Measurements from ENCODE around the gene STX8.

The STX8 gene

GRCh38 chr17:9200699-9201359 lies 374.8 kb downstream of the STX8 start:
- no peak for DNase-seq

Measured in SW 1271 (cell line).